ENCODE data around the gene CPNE7.
"Not testable (repeated sequence)": the region's sequence is repeated elsewhere in the genome, so short reads cannot be mapped to it uniquely, and the experiment has no call there.

CPNE7 gene

GRCh38 chr16:89623511-89624261 is 48.1 kb downstream of the CPNE7 start:
- no peak for DNase-seq (ENCODE audit: low spot score)
- TF ChIP-seq, protein P1, sequence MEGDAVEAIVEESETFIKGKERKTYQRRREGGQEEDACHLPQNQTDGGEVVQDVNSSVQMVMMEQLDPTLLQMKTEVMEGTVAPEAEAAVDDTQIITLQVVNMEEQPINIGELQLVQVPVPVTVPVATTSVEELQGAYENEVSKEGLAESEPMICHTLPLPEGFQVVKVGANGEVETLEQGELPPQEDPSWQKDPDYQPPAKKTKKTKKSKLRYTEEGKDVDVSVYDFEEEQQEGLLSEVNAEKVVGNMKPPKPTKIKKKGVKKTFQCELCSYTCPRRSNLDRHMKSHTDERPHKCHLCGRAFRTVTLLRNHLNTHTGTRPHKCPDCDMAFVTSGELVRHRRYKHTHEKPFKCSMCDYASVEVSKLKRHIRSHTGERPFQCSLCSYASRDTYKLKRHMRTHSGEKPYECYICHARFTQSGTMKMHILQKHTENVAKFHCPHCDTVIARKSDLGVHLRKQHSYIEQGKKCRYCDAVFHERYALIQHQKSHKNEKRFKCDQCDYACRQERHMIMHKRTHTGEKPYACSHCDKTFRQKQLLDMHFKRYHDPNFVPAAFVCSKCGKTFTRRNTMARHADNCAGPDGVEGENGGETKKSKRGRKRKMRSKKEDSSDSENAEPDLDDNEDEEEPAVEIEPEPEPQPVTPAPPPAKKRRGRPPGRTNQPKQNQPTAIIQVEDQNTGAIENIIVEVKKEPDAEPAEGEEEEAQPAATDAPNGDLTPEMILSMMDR (IDR thresholded peaks at IDR 0.05; ENCODE audit: extremely low read depth, missing control alignments), result no peak

- TF ChIP-seq, protein P1 (IDR thresholded peaks at IDR 0.05; ENCODE audit: extremely low read depth, missing control alignments), result no peak
Measured at GRCh38 chr16:89624777-89625761, 49.5 kb downstream of the CPNE7 start.

GRCh38 chr16:89629827-89630610 is 54.5 kb downstream of the CPNE7 start:
- TF ChIP-seq, protein P1 (IDR thresholded peaks at IDR 0.05; ENCODE audit: extremely low read depth, missing control alignments), result no peak
- DNase-seq (ENCODE audit: low spot score), result no peak

More at GRCh38 chr16:89624777-89625761, 49.5 kb downstream of the CPNE7 start:
- DNase-seq (ENCODE audit: low spot score), result no peak

DNA sequence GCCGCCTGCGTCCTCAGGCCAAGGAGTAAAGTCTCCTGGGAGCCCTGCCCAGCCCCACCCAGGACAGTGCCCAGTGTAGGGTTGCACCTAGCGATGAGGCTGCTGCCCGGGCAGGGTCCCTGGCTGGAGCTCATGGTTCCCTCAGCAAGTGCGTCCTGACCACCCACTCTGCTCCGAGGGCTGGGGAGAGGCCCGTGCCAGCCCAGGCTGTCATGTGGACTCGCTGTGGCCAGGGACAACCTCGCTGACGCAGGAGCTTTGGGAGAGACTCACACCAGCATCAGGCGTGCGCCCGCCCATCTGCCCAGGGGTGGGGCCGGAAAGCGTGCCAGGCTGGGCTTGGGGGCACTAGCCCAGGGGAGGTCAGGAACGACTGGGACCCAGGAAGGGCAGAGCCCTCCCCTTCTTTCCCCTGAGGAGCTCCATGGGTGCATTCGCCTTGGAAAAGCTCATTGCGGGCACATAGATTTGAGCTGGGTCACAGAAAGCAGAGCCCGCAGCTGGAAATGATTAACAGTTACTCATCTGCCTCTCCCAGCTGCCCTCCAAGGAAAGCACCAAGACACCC is 57.6 kb downstream of the CPNE7 start:
- TF ChIP-seq, protein P1 (IDR thresholded peaks at IDR 0.05; ENCODE audit: extremely low read depth, missing control alignments), result no peak
- DNase-seq (ENCODE audit: low spot score), result no peak

- not testable (repeated sequence) for DNase-seq (ENCODE audit: low spot score)
Measured at GRCh38 chr16:89634463-89635385, 59.2 kb downstream of the CPNE7 start.

GRCh38 chr16:89636663-89637062 is 61.1 kb downstream of the CPNE7 start:
- no peak for DNase-seq (ENCODE audit: low spot score)
- TF ChIP-seq, protein P1 (IDR thresholded peaks at IDR 0.05; ENCODE audit: extremely low read depth, missing control alignments), result no peak
